ENCODE data around the gene SMPD3. TPM values are rescaled to one million over a fixed set of nuclear protein-coding genes. Genes with fewer than 3 reads are reported as not detected.
"Not testable (repeated sequence)": the region's sequence is repeated elsewhere in the genome, so short reads cannot be mapped to it uniquely, and the experiment has no call there.

Gene SMPD3
- total RNA-seq: 5.6 TPM
- long read RNA-seq, full-length matches to known transcripts: 3 of 14 reads
- long read RNA-seq, partial matches to known transcripts: 3 of 14 reads
- long read RNA-seq, other reads (novel, unspliced or antisense): 8 of 14 reads

GRCh38 chr16:68448360-68448970, at the start of gene SMPD3:
TSS of gene SMPD3 (minus strand) at chr16:68448508. CDS start at chr16:68372181, 76,327 bp downstream.
- intact Hi-C loops (cut with DNase I): no loop called here
- no peak for TF ChIP-seq CTCF (IDR thresholded peaks at IDR 0.05)
- Histone ChIP-seq H3K27ac (no peak within 1 kb of the TSS), H3K9me3 (no peaks in the 10 kb centered on the region), H3K4me1 (peaks cover 18% of the 10 kb centered on the region), H3K4me3 (peak within 1 kb of the TSS; percentile 53), H3K27me3 (peaks cover 7% of the 10 kb centered on the region), H3K36me3 (no peaks in the 10 kb centered on the region)
- peak; percentile 99 for DNase-seq
- ATAC-seq: peak; percentile 99

- Histone ChIP-seq H3K27ac (no peak overlapping the region), H3K4me1 (no peaks in the 10 kb centered on the region), H3K4me3 (no peak overlapping the region), H3K36me3 (no peaks in the 10 kb centered on the region), H3K27me3 (no peaks in the 10 kb centered on the region), H3K9me3 (no peaks in the 10 kb centered on the region)
- DNase-seq: no peak
- ATAC-seq: no peak
- intact Hi-C loops (cut with DNase I): no loop called here
- TF ChIP-seq CTCF (IDR thresholded peaks at IDR 0.05): no peak
These were observed 48.4 kb upstream of the SMPD3 start for GRCh38 chr16:68496689-68497088.

- H3K4me1 ChIP-seq; DNase-seq; intact Hi-C loops (cut with DNase I); H3K9me3 ChIP-seq; ATAC-seq; H3K27me3 ChIP-seq; H3K36me3 ChIP-seq; H3K27ac ChIP-seq; H3K4me3 ChIP-seq: not testable (repeated sequence)
These were observed 46.0 kb upstream of the SMPD3 start for GRCh38 chr16:68494261-68494660.

- H3K9me3 ChIP-seq: no peaks in the 10 kb centered on the region
- H3K4me1 ChIP-seq: no peaks in the 10 kb centered on the region
- H3K27me3 ChIP-seq: no peaks in the 10 kb centered on the region
- H3K4me3 ChIP-seq: no peak overlapping the region
- H3K27ac ChIP-seq: no peak overlapping the region
- no peak for TF ChIP-seq CTCF (IDR thresholded peaks at IDR 0.05)
- no peak for DNase-seq
- intact Hi-C loops (cut with DNase I): no loop called here
- ATAC-seq: no peak
- no peaks in the 10 kb centered on the region for H3K36me3 ChIP-seq
These were observed 45.2 kb upstream of the SMPD3 start for GRCh38 chr16:68493412-68494070.

- no peaks in the 10 kb centered on the region for H3K36me3 ChIP-seq
- H3K27ac ChIP-seq: no peak overlapping the region
- no peaks in the 10 kb centered on the region for H3K4me1 ChIP-seq
- H3K9me3 ChIP-seq: no peaks in the 10 kb centered on the region
- DNase-seq (no peak), ATAC-seq (peak; percentile 24)
- intact Hi-C loops (cut with DNase I): no loop called here
- H3K4me3 ChIP-seq: no peak overlapping the region
- no peaks in the 10 kb centered on the region for H3K27me3 ChIP-seq
- no peak for TF ChIP-seq CTCF (IDR thresholded peaks at IDR 0.05)
These were observed 44.5 kb upstream of the SMPD3 start for GRCh38 chr16:68492543-68493411.

GRCh38 chr16:68492151-68492542, 43.8 kb upstream of the SMPD3 start:
- no peak for ATAC-seq
- no peaks in the 10 kb centered on the region for H3K4me1 ChIP-seq
- no peaks in the 10 kb centered on the region for H3K36me3 ChIP-seq
- TF ChIP-seq CTCF (IDR thresholded peaks at IDR 0.05): no peak
- H3K9me3 ChIP-seq: no peaks in the 10 kb centered on the region
- no peak overlapping the region for H3K27ac ChIP-seq
- intact Hi-C loops (cut with DNase I): no loop called here
- DNase-seq: no peak
- H3K4me3 ChIP-seq: no peak overlapping the region
- H3K27me3 ChIP-seq: no peaks in the 10 kb centered on the region
